Esophagus squamous epithelium (tissue), 4 donors: ENCODE measurements around the gene TAF1.

Source experiments
- POLR2A ChIP-seq, 4 donors: fragments of 450-650 bp; IDR thresholded peaks; one replicate each; pipeline ENCODE4 v1.6.1; 2017; ENCODE audit warnings: antibody characterized with exemption in 4 of 4, mild to moderate bottlenecking in 4 of 4, moderate library complexity in 3 of 4
- TF ChIP-seq, protein P1 (sequence below), 6 experiments: fragments of 450-650 bp in 4 of 6; fragments of 200-600 bp in 2 of 6; sonication (generic) in 2 of 6; IDR thresholded peaks; one replicate each; pipeline ENCODE4 v1.5.1; 2016 to 2019; ENCODE audit warnings: antibody characterized with exemption in 6 of 6, mild to moderate bottlenecking in 4 of 6, moderate library complexity in 4 of 6

DNA sequence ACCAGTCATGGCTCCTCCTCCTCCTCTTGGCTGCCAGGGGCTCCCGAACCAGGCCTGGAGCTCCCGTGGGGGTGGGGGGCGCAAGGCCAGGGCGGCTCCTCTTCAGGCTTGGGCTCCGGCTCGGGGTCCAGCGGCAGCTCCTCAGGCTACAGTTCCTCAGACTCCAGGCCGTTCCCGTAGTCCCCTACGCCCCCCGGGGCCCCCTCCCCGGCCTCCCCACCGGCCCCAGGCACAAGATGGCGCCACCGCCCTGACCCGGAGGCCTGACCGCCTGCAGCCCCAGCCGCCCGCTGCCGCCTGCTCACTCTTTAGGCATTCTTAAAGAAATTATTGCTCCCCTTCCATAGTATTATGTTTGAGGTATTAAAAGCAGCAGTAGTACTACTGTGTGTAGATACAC is 54.5 kb downstream of the TAF1 start:
- TF ChIP-seq, protein P1, sequence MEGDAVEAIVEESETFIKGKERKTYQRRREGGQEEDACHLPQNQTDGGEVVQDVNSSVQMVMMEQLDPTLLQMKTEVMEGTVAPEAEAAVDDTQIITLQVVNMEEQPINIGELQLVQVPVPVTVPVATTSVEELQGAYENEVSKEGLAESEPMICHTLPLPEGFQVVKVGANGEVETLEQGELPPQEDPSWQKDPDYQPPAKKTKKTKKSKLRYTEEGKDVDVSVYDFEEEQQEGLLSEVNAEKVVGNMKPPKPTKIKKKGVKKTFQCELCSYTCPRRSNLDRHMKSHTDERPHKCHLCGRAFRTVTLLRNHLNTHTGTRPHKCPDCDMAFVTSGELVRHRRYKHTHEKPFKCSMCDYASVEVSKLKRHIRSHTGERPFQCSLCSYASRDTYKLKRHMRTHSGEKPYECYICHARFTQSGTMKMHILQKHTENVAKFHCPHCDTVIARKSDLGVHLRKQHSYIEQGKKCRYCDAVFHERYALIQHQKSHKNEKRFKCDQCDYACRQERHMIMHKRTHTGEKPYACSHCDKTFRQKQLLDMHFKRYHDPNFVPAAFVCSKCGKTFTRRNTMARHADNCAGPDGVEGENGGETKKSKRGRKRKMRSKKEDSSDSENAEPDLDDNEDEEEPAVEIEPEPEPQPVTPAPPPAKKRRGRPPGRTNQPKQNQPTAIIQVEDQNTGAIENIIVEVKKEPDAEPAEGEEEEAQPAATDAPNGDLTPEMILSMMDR (IDR thresholded peaks at IDR 0.05) = no peak
- no peak for TF ChIP-seq POLR2A (IDR thresholded peaks at IDR 0.05)
